ENCODE measurements around the gene PSMD12. TPM values are rescaled to one million over a fixed set of nuclear protein-coding genes. Genes with fewer than 3 reads are reported as not detected.

PSMD12 gene
- 20.2 and 44.1 TPM in 2 replicates for total RNA-seq

GRCh38 chr17:67366193-67367157 is at the start of gene PSMD12:
Gene PSMD12, minus strand, starts transcription at chr17:67366577. Its CDS starts 58 bp downstream, at chr17:67366519.
- TF ChIP-seq CTCF (conservative IDR thresholded peaks at IDR 0.05; ENCODE audit: low read depth, low read length), result no peak
- peak within 1 kb of the TSS; percentile 92 for H3K4me3 ChIP-seq (ENCODE audit: low read depth, low read length)
- DNase-seq (ENCODE audit: low read depth), result no peak

GRCh38 chr17:67415291-67415690 is 48.9 kb upstream of the PSMD12 start:
- TF ChIP-seq CTCF (conservative IDR thresholded peaks at IDR 0.05; ENCODE audit: low read depth, low read length), result no peak
- no peak for DNase-seq (ENCODE audit: low read depth)
- H3K4me3 ChIP-seq (ENCODE audit: low read depth, low read length), result no peak overlapping the region

GRCh38 chr17:67414559-67414958 is 48.2 kb upstream of the PSMD12 start:
- no peak for DNase-seq (ENCODE audit: low read depth)
- H3K4me3 ChIP-seq (ENCODE audit: low read depth, low read length), result no peak overlapping the region
- TF ChIP-seq CTCF (conservative IDR thresholded peaks at IDR 0.05; ENCODE audit: low read depth, low read length), result no peak

- no peak for DNase-seq (ENCODE audit: low read depth)
- no peak for TF ChIP-seq CTCF (conservative IDR thresholded peaks at IDR 0.05; ENCODE audit: low read depth, low read length)
- no peak overlapping the region for H3K4me3 ChIP-seq (ENCODE audit: low read depth, low read length)
Measured at GRCh38 chr17:67414130-67414529, 47.8 kb upstream of the PSMD12 start.

GRCh38 chr17:67413388-67413787 is 47.0 kb upstream of the PSMD12 start:
- no peak for DNase-seq (ENCODE audit: low read depth)
- H3K4me3 ChIP-seq (ENCODE audit: low read depth, low read length), result no peak overlapping the region

GRCh38 chr17:67412941-67413340 is 46.6 kb upstream of the PSMD12 start:
- H3K4me3 ChIP-seq (ENCODE audit: low read depth, low read length), result no peak overlapping the region
- TF ChIP-seq CTCF (conservative IDR thresholded peaks at IDR 0.05; ENCODE audit: low read depth, low read length), result no peak
- DNase-seq (ENCODE audit: low read depth), result no peak

More at GRCh38 chr17:67413388-67413787, 47.0 kb upstream of the PSMD12 start:
- no peak for TF ChIP-seq CTCF (conservative IDR thresholded peaks at IDR 0.05; ENCODE audit: low read depth, low read length)
